GM10248 (cell line): Measurements from ENCODE around the gene JMJD1C.

ENCODE experiments used
- CTCF ChIA-PET: fragments of 300-600 bp; sonication (Branson Sonifier 250); formaldehyde crosslinking; extraction: SDS; loops from one replicate; lab custom pipeline; 2021; ENCODE audit warnings: antibody characterized with exemption; lab: Yijun Ruan, JAX
- POLR2A ChIA-PET: fragments of 350-650 bp; sonication (Branson Sonifier 250); formaldehyde crosslinking; extraction: SDS; loops from one replicate; lab custom pipeline; 2020; ENCODE audit warnings: antibody characterized with exemption; lab: Yijun Ruan, JAX
- DNase-seq: peaks from one replicate; pipeline ENCODE4 v3.0.0; 2012; ENCODE audit errors: extremely low spot score
- TF ChIP-seq, protein P1 (sequence below): IDR thresholded peaks from 2 replicates; pipeline ENCODE4 v1.5.1; 2012; ENCODE audit warnings: mild to moderate bottlenecking, low read depth; ENCODE audit errors: extremely low read depth, missing control alignments, control extremely low read depth

JMJD1C gene

DNA sequence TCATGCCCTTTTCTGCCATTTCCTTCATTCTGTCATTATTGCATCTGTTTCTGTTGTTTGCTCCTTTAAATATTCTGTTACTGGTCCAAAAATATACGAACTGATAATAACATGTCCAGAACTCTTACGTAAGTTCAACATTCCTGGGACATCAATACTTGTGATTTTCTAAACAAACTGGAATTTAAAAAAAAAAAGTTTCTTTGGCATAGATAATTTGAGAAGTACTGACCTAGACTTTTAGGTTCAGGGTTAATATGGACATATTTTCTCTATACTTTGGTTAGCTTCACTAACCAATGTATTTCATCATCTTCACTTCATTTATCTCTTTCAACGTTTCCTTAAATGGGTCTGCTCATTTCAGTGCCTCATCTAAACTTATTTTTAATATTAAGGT lies 147.3 kb downstream of the JMJD1C start:
- no peak for DNase-seq
- TF ChIP-seq, protein P1, sequence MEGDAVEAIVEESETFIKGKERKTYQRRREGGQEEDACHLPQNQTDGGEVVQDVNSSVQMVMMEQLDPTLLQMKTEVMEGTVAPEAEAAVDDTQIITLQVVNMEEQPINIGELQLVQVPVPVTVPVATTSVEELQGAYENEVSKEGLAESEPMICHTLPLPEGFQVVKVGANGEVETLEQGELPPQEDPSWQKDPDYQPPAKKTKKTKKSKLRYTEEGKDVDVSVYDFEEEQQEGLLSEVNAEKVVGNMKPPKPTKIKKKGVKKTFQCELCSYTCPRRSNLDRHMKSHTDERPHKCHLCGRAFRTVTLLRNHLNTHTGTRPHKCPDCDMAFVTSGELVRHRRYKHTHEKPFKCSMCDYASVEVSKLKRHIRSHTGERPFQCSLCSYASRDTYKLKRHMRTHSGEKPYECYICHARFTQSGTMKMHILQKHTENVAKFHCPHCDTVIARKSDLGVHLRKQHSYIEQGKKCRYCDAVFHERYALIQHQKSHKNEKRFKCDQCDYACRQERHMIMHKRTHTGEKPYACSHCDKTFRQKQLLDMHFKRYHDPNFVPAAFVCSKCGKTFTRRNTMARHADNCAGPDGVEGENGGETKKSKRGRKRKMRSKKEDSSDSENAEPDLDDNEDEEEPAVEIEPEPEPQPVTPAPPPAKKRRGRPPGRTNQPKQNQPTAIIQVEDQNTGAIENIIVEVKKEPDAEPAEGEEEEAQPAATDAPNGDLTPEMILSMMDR: no peak
- CTCF ChIA-PET: interaction anchor here (1.1 kb wide), 1 partner anchor 10 kb away, joined by 4 read pairs; no protein-coding TSS in a partner anchor
- POLR2A ChIA-PET: no interaction called here

DNA sequence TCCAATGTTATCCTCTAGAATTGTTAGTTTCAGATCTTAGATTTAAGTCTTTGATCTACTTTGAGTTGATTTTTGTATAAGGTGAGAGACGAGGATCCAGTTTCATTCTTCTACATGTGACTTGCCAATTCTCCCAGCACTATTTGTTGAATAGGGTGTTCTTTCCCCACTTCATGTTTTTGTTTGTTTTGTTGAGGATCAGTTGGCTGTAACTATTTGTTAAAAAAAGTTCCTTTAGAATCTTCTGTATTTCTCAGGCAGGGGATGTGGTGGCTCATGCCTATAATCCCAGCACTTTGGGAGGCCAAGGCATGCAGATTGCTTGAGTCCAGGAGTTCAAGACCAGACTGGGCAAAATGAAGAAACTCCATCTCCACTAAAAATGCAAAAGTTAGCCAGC lies 151.8 kb downstream of the JMJD1C start:
- no peak for DNase-seq
- TF ChIP-seq, protein P1: no peak
- CTCF ChIA-PET: no interaction called here
- POLR2A ChIA-PET: no interaction called here

DNA sequence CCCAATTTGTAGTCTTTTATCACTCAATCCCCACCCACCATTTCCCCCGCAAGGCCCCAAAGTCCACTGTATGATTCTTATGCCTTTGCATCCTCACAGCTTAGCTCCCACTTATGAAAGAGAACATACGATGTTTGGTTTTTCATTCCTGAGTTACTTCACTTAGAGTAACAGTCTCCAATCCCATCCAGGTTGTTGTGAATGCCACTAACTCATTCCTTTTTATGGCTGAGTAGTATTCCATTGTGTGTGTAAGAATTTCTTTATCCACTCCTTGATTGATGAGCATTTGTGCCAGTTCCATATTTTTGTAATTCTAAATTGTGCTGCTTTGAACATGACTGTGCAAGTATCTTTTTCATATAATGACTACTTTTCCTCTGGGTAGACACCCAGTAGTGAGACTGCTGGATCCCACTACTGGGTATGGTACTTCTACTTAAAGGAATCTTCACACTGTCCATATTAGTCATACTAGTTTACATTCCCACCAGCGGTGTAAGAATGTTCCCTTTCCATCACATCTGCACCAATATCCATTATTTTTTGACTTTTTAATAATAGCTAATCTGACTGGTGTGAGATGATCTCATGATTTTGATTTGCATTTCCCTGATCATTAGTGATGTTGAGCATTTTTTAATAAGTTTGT lies 152.6 kb downstream of the JMJD1C start:
- no peak for DNase-seq
- CTCF ChIA-PET: no interaction called here
- TF ChIP-seq, protein P1: no peak
- POLR2A ChIA-PET: no interaction called here

DNA sequence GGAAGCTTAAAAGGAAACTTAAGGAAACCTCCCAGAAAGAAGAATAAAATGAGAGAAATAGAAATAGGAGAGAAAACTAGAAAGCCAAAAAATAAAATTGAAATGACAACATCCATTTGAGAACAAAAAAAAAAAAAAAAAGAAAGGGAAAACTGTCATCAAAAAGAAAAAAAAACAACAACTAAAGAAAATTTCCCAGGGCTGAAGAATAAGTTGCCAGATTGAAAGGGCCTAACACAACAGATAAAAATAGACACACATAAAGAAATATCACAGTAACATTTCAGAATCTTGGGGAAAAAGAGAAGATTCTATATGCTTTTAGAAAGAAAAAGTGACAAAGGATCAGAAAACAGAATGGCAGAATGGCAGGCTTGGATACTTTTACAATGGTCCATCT lies 157.1 kb downstream of the JMJD1C start:
- POLR2A ChIA-PET: no interaction called here
- TF ChIP-seq, protein P1: no peak
- DNase-seq: no peak
- CTCF ChIA-PET: interaction anchor here (1.7 kb wide), 1 partner anchor 10 kb away, joined by 4 read pairs; no protein-coding TSS in a partner anchor

DNA sequence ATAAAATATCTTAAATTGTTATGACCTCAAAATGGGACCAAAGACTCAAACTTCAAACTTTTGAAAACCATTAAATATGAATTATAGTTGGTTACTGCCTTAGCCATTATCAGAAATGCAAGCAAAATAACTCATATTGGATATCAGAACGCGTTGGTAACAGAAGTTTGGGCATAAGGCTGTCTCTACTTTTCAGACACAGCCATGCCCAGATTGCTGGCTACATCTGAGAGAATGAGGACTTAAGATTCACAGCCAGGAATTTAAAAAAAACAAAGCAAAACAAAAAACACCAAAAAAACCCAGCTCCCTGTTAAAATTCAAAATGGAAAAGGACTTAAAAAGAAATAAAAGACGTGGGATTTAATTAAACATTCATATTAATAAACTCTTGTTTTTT lies 161.6 kb downstream of the JMJD1C start:
- no peak for DNase-seq
- CTCF ChIA-PET: interaction anchor here (1.0 to 1.4 kb wide), 3 partner anchors 16 to 335 kb away, joined by 3 to 5 read pairs (median 3); no protein-coding TSS in a partner anchor
- POLR2A ChIA-PET: no interaction called here

DNA sequence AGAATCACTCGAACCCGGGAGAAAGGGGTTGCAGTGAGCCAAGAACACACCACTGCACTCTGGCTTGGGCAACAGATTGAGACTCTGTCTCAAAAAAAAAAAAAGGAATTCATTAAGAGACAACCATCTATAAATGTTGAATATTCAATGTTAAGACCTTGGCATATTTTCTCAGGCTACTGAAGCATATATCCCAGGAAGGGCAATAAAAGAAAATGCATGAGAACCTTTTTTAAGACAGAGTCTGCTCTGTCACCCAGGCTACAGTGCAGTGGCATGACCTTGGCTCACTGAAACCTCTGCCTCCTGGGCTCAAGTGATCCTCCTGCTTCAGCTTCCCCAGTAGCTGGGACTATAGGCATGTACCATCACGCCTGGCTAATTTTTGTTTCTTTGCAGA lies 165.0 kb downstream of the JMJD1C start:
- DNase-seq: no peak
- TF ChIP-seq, protein P1: no peak
- POLR2A ChIA-PET: no interaction called here
- CTCF ChIA-PET: interaction anchor here (1.2 kb wide), 1 partner anchor 15 kb away, joined by 3 read pairs; no protein-coding TSS in a partner anchor

More for the DNA sequence above, 161.6 kb downstream of the JMJD1C start:
- TF ChIP-seq, protein P1: no peak

DNA sequence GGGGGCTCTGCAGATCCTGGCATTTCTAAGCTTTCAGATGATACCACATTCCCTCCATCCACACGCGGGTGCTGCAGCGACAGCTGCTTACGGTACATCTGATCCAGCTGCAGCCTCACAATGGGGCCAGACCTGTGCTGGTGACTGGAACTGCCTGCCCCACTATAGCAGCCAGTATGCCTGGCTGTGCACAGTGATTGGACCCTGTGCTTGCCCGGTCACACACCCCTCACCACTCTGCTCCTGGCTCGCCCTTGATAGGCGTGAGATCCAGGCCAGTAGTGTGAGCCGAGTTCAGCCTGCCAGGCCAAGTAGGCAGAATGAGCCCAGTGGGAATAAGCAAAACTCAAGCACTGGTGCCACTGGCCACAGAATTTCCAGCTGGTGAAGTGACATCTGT lies 167.8 kb downstream of the JMJD1C start:
- POLR2A ChIA-PET: no interaction called here
- CTCF ChIA-PET: interaction anchor here (1.0 to 1.5 kb wide), 5 partner anchors 9 to 422 kb away, joined by 3 to 4 read pairs (median 3); no protein-coding TSS in a partner anchor
- no peak for DNase-seq
- TF ChIP-seq, protein P1: no peak
